Keratinocyte (primary cell): Measurements from ENCODE around the gene DUSP18. TPM values are rescaled to one million over a fixed set of nuclear protein-coding genes. Genes with fewer than 3 reads are reported as not detected.

ENCODE experiments used
- DNase-seq: peaks from one replicate; pipeline ENCODE4 v3.0.0-alpha.2; 2011; ENCODE audit warnings: low read depth, missing footprints, low spot score
- FAIRE-seq: peaks from 2 replicates; lab custom pipeline; 2011; peaks lifted over from hg19 to GRCh38; lab: Jason Lieb, UNC
- H2AFZ ChIP-seq: 2 replicates; pipeline ENCODE4 v1.6.0; 2012; ENCODE audit warnings: low read length, control low read depth, inconsistent platforms; ENCODE audit not compliant: control insufficient read depth
- H3K27ac ChIP-seq: 2 replicates; pipeline ENCODE4 v1.5.1; 2011; ENCODE audit warnings: low read length; ENCODE audit not compliant: control insufficient read depth, insufficient read depth
- H3K27me3 ChIP-seq: 3 replicates; pipeline ENCODE4 v1.6.0; 2011; ENCODE audit warnings: low read length; ENCODE audit not compliant: control insufficient read depth, insufficient read depth; ENCODE audit errors: extremely low read depth
- H3K36me3 ChIP-seq, 2 experiments: 2 replicates in 1 of 2; 3 replicates in 1 of 2; pipeline ENCODE4 v1.5.1; 2011; ENCODE audit warnings: low read length in 2 of 2, mild to moderate bottlenecking in 1 of 2; ENCODE audit not compliant: control insufficient read depth in 2 of 2, insufficient read depth in 2 of 2; ENCODE audit errors: extremely low read depth in 1 of 2
- H3K4me1 ChIP-seq: 3 replicates; pipeline ENCODE4 v1.5.1; 2011; ENCODE audit warnings: low read length; ENCODE audit not compliant: control insufficient read depth, insufficient read depth; ENCODE audit errors: extremely low read depth
- H3K4me2 ChIP-seq: 3 replicates; pipeline ENCODE4 v1.6.0; 2011; ENCODE audit warnings: low read depth, low read length; ENCODE audit not compliant: control insufficient read depth, insufficient read depth; ENCODE audit errors: extremely low read depth
- H3K4me3 ChIP-seq, 3 experiments: fragments of 200-600 bp in 1 of 3; sonication (generic) in 1 of 3; 2 replicates in 2 of 3; 3 replicates in 1 of 3; pipeline ENCODE4 v1.5.1; 2011 to 2016; ENCODE audit warnings: low read length in 3 of 3, mild to moderate bottlenecking in 3 of 3, control low read depth in 2 of 3, inconsistent platforms in 1 of 3, low read depth in 1 of 3, mixed read lengths in 1 of 3, mixed run types in 1 of 3, moderate library complexity in 1 of 3; ENCODE audit not compliant: control insufficient read depth in 2 of 3, insufficient read depth in 2 of 3; ENCODE audit errors: extremely low read depth in 1 of 3
- H3K79me2 ChIP-seq: 2 replicates; pipeline ENCODE4 v1.6.0; 2012; ENCODE audit warnings: low read length; ENCODE audit not compliant: control insufficient read depth, insufficient read depth
- H3K9ac ChIP-seq: 3 replicates; pipeline ENCODE4 v1.6.0; 2011; ENCODE audit warnings: low read length; ENCODE audit not compliant: control insufficient read depth, insufficient read depth; ENCODE audit errors: extremely low read depth
- H3K9me1 ChIP-seq: 3 replicates; pipeline ENCODE4 v1.6.0; 2011; ENCODE audit warnings: low read length; ENCODE audit not compliant: control insufficient read depth, insufficient read depth; ENCODE audit errors: extremely low read depth
- H3K9me3 ChIP-seq: 2 replicates; pipeline ENCODE4 v1.5.1; 2012; ENCODE audit warnings: low read depth, low read length; ENCODE audit not compliant: control insufficient read depth
- H4K20me1 ChIP-seq: 3 replicates; pipeline ENCODE4 v1.6.0; 2011; ENCODE audit warnings: low read length; ENCODE audit not compliant: control insufficient read depth, insufficient read depth; ENCODE audit errors: extremely low read depth
- CTCF ChIP-seq, 3 experiments: IDR thresholded peaks in 1 of 3; conservative IDR thresholded peaks in 1 of 3; optimal IDR thresholded peaks in 1 of 3; 2 replicates in 2 of 3; 3 replicates in 1 of 3; pipeline versions ENCODE3 to v1.5.1; 2011; ENCODE audit warnings: low read length in 3 of 3, mild to moderate bottlenecking in 3 of 3, moderate library complexity in 2 of 3, control low read depth in 1 of 3, inconsistent platforms in 1 of 3; ENCODE audit not compliant: insufficient read depth in 2 of 3; ENCODE audit errors: extremely low read depth in 1 of 3
- EZH2 ChIP-seq: IDR thresholded peaks from one replicate; pipeline ENCODE4 v1.6.1; 2012; ENCODE audit warnings: inconsistent platforms, mild to moderate bottlenecking, low read length, moderate library complexity
- dilution Hi-C: fragments of 300-500 bp; cut with MboI; formaldehyde crosslinking; loops from one replicate; pipeline ENCODE4 v1.7.0; 2020; ENCODE audit warnings: low sequenced_read_pairs; ENCODE audit not compliant: extremely low pct_ligation_motif_present
- polyA plus RNA-seq, 5 experiments: library from polyadenylated mRNA; depleted of rRNA in 3 of 5; stranded (reverse) in 3 of 5; stranded (forward) in 1 of 5; unstranded in 1 of 5; fragments of >200 nt; gene quantifications; 1 replicate in 1 of 5; 2 replicates in 3 of 5; 3 replicates in 1 of 5; pipeline versions ENCODE4 v1.2.1 to v1.2.3, GENCODE V29; 2011 to 2012; ENCODE audit warnings: missing spikeins in 2 of 5, low read depth in 1 of 5, low replicate concordance in 1 of 5

The DUSP18 gene
- polyA plus RNA-seq, 1 donor (not counting 4 experiments of a cell fraction or from before 2014, with no cell fraction given) = 12.6 TPM

GRCh38 chr22:30689622-30690021 lies 21.9 kb upstream of the DUSP18 start:
- Histone ChIP-seq H4K20me1 (no peaks in the 10 kb centered on the region), H3K79me2 (no peaks in the 10 kb centered on the region), H3K4me1 (peaks cover 4% of the 10 kb centered on the region), H3K4me3 (no peak overlapping the region), H3K9me3 (no peaks in the 10 kb centered on the region), H3K9ac (no peak overlapping the region), H3K36me3 (no peaks in the 10 kb centered on the region), H3K27ac (no peak overlapping the region), H3K9me1 (no peaks in the 10 kb centered on the region), H3K27me3 (no peaks in the 10 kb centered on the region), H3K4me2 (no peak overlapping the region), H2AFZ (no peak overlapping the region)
- DNase-seq (no peak), FAIRE-seq (no peak)
- TF ChIP-seq CTCF (optimal IDR thresholded peaks at IDR 0.05 in 1 of 3, IDR thresholded peaks at IDR 0.05 in 1 of 3, conservative IDR thresholded peaks at IDR 0.05 in 1 of 3; ENCODE audit: extremely low read depth in 1 of 3, insufficient read depth in 2 of 3, low read length in 3 of 3) (no peak), EZH2 (no peak)
- dilution Hi-C loops = no loop called here

GRCh38 chr22:30687358-30687757 lies 19.7 kb upstream of the DUSP18 start:
- no peak overlapping the region for H3K4me3 ChIP-seq
- no peaks in the 10 kb centered on the region for H4K20me1 ChIP-seq
- H3K79me2 ChIP-seq = no peaks in the 10 kb centered on the region
- no peak overlapping the region for H2AFZ ChIP-seq
- H3K27ac ChIP-seq = no peak overlapping the region
- H3K4me2 ChIP-seq = no peak overlapping the region
- H3K9me1 ChIP-seq = no peaks in the 10 kb centered on the region
- DNase-seq = no peak
- no peaks in the 10 kb centered on the region for H3K9me3 ChIP-seq
- no peak overlapping the region for H3K9ac ChIP-seq
- TF ChIP-seq EZH2 = no peak
- H3K36me3 ChIP-seq = no peaks in the 10 kb centered on the region
- no peak for FAIRE-seq
- no peaks in the 10 kb centered on the region for H3K27me3 ChIP-seq
- dilution Hi-C loops = no loop called here
- H3K4me1 ChIP-seq = no peaks in the 10 kb centered on the region

- TF ChIP-seq EZH2 = no peak
- TF ChIP-seq CTCF (optimal IDR thresholded peaks at IDR 0.05 in 1 of 3, IDR thresholded peaks at IDR 0.05 in 1 of 3, conservative IDR thresholded peaks at IDR 0.05 in 1 of 3; ENCODE audit: extremely low read depth in 1 of 3, insufficient read depth in 2 of 3, low read length in 3 of 3) = no peak
- no peak overlapping the region for H3K27ac ChIP-seq
- FAIRE-seq (no peak), DNase-seq (no peak)
- H4K20me1 ChIP-seq = no peaks in the 10 kb centered on the region
- no peak overlapping the region for H3K4me2 ChIP-seq
- no peaks in the 10 kb centered on the region for H3K4me1 ChIP-seq
- H3K27me3 ChIP-seq = no peaks in the 10 kb centered on the region
- no peaks in the 10 kb centered on the region for H3K36me3 ChIP-seq
- no peaks in the 10 kb centered on the region for H3K9me1 ChIP-seq
- H3K9me3 ChIP-seq = no peaks in the 10 kb centered on the region
- dilution Hi-C loops = no loop called here
- no peak overlapping the region for H2AFZ ChIP-seq
- H3K79me2 ChIP-seq = no peaks in the 10 kb centered on the region
- no peak overlapping the region for H3K4me3 ChIP-seq
- no peak overlapping the region for H3K9ac ChIP-seq
Measured at GRCh38 chr22:30685178-30685577, 17.5 kb upstream of the DUSP18 start.
